GM12873 (cell line): ENCODE results near the gene DMD.

Experiments
- CTCF ChIP-seq: IDR thresholded peaks from 2 replicates; pipeline ENCODE4 v1.5.1; 2012; ENCODE audit warnings: low read depth, mild to moderate bottlenecking, moderate library complexity, low read length, control low read depth; ENCODE audit not compliant: insufficient read depth; ENCODE audit errors: missing control alignments

Gene DMD

GRCh38 chrX:31179203-31179602 is 2032.1 kb downstream of the DMD start:
- no peak for TF ChIP-seq CTCF

GRCh38 chrX:31178769-31179125 is 2032.6 kb downstream of the DMD start:
- no peak for TF ChIP-seq CTCF

GRCh38 chrX:31178064-31178768 is 2033.1 kb downstream of the DMD start:
- TF ChIP-seq CTCF, result no peak

GRCh38 chrX:31170792-31171191 is 2040.6 kb downstream of the DMD start:
- TF ChIP-seq CTCF, result no peak

- no peak for TF ChIP-seq CTCF
Observed at GRCh38 chrX:31168551-31168950, 2042.8 kb downstream of the DMD start.

- no peak for TF ChIP-seq CTCF
Observed at GRCh38 chrX:31166832-31167231, 2044.5 kb downstream of the DMD start.

GRCh38 chrX:31166416-31166815 is 2044.9 kb downstream of the DMD start:
- no peak for TF ChIP-seq CTCF
